ENCODE data around the gene GRB14.

Gene GRB14

DNA sequence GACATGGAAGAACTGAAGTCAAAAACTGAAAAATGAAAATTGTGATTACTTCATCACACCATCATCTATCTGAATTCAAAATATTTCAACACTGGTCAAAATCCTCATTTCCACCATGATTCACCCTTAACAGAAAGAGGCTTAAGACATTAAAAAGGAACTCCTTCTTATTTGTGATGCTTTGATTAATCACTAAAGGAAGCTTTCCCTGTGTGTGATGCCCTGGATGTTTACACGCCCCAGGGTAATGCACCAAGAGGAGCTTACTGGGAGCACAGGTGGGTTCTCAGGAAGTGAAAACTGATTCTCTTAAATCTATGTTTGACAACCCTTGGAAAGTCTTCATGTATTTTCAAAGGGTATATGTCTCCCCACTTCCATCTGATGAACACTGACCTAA lies 11.5 kb downstream of the GRB14 start:
- DNase-seq: no peak

- no peak for DNase-seq
Observed at GRCh38 chr2:164606557-164606956, 14.7 kb downstream of the GRB14 start.

GRCh38 chr2:164605295-164605694 lies 16.0 kb downstream of the GRB14 start:
- no peak for DNase-seq

GRCh38 chr2:164600763-164601162 lies 20.5 kb downstream of the GRB14 start:
- DNase-seq: no peak

- no peak for DNase-seq
Observed at GRCh38 chr2:164599954-164600589, 21.2 kb downstream of the GRB14 start.

- no peak for DNase-seq
Observed at GRCh38 chr2:164597983-164598382, 23.3 kb downstream of the GRB14 start.

DNA sequence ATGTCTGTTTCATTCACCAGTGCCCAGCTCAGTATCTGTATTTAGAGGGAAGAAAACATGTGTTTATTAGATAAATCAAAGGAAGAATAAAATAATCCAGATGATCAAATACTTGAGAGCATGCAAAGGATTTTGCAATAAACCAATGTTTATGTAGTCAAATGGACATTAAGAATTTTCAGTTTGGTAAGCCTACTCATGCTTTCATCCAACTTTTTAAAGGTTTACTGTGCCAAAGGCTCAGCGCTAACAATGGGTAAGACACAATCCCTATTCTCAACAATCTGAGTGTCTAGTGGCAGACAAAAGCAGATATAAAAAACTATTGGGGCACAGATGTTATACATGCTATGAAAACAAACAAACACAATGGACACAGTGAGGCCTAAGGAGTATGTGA lies 26.3 kb downstream of the GRB14 start:
- no peak for DNase-seq

- DNase-seq: no peak
Observed at GRCh38 chr2:164593959-164594358, 27.3 kb downstream of the GRB14 start.

DNA sequence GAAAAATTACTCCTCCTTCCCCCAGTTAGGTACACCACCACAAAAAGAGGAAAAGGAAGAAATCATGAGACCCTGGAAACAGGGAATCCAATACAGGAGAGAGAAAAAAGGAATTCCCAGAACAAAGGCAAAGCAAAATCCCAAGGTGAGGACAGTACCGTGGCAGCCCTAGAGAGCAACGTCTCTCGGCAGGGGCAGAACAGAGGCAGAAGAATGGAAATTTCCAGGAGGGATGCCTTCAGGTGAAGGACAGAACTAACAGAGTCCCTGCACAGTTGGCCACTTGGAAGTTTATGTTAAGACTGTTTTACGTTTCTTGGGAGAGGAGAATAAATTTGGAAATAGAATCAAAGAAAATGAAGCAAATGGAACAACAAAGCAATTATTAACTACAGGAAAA lies 27.7 kb downstream of the GRB14 start:
- DNase-seq: no peak

DNA sequence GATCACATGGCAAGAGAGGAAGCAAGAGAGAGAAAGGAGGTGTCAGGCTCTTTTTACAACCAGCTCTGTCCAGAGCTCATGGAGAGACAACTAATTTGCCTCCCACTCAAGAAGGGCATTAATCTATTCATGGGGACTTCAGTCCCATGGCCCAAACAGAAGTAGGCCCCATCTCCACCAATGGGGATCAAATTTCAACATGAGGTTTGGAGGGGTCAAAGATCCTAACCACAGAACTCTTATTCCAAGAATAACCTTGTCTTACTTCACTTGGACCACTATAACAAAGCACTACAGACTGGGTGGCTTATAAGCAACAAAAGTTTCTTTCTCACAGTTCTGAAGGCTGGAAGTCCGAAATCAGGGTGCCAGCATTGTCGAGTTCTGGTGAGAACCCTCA lies 31.8 kb downstream of the GRB14 start:
- no peak for DNase-seq

GRCh38 chr2:164581050-164581449 lies 40.2 kb downstream of the GRB14 start:
- DNase-seq: no peak

DNA sequence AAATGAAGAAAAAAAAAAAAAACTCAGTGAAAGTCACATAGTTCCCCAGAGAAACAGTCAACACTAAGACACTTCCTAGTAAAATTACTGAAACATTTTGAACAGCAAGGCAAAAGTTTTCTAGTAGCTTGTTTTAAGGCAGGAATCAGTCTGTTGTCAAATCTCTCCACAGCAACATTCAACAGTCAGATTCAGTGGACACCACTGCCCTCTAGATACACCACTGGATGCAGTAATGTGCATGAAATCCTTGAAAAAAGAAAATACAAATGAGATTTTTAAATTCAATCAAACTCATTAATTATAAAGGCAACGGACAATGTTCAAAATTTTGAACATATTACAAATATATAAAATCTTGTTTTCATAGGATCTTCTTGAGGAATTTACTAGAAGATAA lies 46.4 kb downstream of the GRB14 start:
- no peak for DNase-seq

DNA sequence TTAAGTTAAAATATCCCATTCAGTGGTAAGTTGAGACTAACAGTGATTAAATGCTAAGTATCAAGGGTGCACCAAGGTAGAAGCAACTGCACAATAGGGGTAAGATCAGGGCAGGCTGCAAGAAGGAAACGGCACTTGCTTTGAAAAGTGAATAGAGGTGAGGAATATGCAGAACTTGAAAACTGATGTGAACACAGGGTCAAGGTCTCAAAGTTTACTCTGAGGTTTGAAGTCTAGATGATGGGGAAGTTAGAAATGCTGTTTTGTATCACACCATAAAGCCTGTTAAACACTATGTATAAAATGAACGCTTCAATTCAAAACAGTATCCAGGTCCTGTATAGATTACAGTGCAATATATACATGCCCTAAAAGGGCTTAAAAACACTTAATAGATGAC lies 50.8 kb downstream of the GRB14 start:
- DNase-seq: no peak

DNA sequence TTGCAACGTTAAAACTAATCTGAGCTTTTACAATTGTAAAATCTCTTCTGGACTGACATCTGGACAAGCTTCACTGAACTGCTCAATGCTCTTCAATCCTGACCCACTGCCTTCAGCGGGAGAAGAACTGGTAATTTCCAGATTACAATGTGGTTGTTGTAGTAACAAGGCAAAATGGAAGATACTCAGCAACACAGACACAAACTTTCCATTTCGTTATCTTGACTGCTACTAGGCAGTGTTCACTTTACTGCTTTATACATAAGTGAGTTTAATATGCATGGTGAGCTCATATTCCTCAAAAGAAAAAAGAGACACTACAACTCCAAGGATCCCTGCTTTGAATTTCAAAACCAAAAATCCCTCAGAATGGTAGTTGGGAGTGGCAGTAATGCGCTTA lies 51.9 kb downstream of the GRB14 start:
- DNase-seq: no peak

DNA sequence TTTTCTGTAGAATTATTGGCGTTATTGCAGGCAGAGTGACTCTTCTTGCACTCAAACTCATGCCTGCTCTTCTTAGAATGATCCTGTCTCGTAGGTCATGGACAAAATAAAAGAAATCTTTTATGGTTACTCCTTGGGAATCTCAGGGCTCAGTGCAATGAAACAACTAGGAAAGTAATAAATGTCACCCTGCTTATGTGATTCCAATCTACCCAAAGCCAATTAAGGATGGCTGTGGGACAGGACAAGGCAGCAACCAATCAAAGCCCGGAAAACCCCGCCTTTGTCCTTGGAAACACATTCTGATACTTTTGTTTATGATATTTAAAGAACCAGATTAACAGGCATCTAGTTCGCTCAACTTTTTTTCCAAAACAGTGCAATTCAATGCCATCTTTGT lies 53.0 kb downstream of the GRB14 start:
- no peak for DNase-seq

GRCh38 chr2:164567335-164567989 lies 53.8 kb downstream of the GRB14 start:
- no peak for DNase-seq

DNA sequence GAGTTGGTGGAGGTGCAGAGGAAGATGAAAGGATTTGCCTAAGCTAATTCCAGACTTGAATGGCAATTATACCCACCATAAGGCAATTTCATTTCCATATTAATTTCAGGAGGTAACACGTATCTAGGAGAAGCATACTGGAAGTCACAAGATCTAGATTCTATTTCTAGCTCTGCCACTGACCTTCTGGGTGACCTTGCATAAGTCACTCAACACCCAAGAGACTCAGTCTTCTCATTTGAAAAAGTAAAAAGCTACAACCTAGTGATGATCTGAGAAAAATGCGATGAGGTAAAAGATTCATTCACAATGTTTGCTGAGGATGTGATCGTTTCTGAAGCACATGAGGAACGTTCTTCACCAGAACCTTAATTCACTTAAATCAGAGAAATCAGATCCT lies 55.9 kb downstream of the GRB14 start:
- DNase-seq: no peak

DNA sequence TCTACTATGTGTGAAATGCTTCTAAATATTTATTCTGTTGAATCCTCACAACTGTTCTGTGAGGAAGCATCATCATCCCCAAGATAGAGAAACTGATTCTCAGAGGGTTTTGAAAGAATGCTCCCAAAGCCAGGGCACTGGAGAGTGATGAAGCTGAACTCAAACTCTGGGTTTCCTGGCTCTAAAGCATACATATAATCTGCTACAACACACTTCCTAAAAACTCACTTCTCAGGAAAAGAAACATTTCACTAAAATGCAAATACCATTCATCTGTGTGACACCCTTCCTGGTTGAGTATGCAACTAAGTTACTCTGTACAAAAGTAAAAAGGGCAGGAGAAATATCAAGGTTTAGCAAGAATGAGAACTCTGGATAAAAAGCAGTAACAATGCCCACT lies 58.6 kb downstream of the GRB14 start:
- DNase-seq: no peak

GRCh38 chr2:164561991-164562390 lies 59.3 kb downstream of the GRB14 start:
- no peak for DNase-seq

DNA sequence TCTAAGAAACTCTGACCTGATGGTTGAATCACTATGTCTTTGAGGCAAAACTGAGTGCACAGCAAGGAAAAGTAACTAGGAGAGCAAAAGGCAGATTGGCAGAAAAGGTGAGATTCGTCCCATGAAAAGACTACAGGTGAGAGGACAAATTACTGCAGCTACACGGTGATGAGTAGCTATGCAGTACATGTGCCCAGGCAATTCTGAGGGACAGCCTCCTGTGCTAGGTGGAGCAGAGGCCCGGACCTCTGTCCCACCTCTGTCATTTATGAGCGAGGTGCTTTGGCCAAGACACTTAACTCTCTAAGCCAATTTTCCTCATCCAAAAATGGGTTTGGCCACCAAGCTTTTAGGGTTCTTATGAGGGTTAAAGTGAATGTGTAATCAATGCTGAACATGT lies 59.9 kb downstream of the GRB14 start:
- no peak for DNase-seq

DNA sequence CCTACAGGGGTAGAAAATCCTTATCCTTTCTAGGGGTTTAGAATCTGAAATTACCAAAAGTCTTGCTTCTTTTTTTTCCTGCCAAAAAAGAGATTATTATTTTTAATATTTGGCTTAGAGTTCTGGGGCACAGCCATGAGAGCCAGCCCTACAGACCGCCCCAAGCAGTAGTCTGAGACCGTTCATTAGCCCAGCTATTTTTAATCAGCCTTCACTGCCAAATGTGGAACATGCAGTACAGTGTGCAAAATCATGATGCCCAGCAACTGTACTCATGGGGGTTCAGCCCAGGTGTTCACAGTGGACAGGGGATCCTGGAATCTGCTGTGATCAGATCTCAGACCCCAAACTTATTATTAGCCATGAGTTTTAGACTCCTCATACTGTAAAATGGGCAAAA lies 60.4 kb downstream of the GRB14 start:
- DNase-seq: no peak

GRCh38 chr2:164560181-164560792 lies 61.0 kb downstream of the GRB14 start:
- DNase-seq: no peak

GRCh38 chr2:164558450-164558849 lies 62.8 kb downstream of the GRB14 start:
- no peak for DNase-seq

- DNase-seq: no peak
Observed at GRCh38 chr2:164554487-164554886, 66.8 kb downstream of the GRB14 start.

DNA sequence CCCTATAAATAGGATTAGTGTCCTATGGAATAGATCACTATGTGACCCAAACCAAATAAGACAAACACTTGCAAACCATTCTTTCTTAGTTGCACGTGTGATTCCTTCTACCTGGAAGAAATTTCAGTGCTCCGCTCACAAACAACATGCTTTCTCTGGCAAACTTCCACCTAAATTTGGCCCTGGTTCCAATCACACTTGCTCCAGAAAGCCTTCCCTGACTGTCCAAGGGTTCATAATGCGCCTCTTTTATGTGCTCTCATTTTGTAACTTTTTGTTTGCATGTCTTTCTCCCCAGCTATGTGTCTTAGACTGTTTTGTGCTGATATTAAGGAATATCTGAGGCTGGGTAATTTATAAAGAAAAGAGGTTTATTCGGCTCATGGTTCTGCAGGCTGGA lies 69.8 kb downstream of the GRB14 start:
- DNase-seq: no peak

All from activated CD4-positive, alpha-beta T cell treated with anti-CD3 and anti-CD28 coated beads for 1 hour (primary cell).